Activated T-helper 1 cell treated with anti-CD3 and anti-CD28 coated beads, Interleukin-2, amount 50 U/mL, for 16 hours (primary cell): ENCODE results near the gene DDN.

ENCODE experiments used
- DNase-seq, 2 donors: peaks; one replicate each; pipeline ENCODE4 v3.0.0-alpha.2; 2020; ENCODE audit warnings: low read depth in 1 of 2, low spot score in 1 of 2

The DDN gene

GRCh38 chr12:49014547-49014946 is 15.4 kb upstream of the DDN start:
- DNase-seq: no peak

- no peak for DNase-seq
These were observed 14.3 kb upstream of the DDN start for GRCh38 chr12:49013428-49013827.

DNA sequence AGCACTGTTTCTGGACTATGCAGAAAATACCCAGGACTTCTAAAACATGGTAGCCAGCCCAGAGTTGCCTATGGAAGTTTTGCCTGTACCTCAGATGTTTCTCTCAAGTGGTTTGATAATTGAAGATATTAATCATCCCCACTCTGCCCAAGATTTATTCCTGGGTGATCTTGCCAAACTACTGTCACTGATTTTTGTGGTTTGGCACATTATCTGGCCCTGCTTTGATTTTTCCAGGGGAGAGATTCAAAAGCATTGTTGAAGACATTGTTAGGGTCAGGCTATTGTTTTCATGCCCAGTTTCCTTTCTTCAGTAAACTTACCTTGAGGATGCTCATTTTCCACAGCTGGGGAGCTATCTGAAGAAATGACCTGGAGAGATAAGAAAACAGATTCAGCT is 13.6 kb upstream of the DDN start:
- no peak for DNase-seq

DNA sequence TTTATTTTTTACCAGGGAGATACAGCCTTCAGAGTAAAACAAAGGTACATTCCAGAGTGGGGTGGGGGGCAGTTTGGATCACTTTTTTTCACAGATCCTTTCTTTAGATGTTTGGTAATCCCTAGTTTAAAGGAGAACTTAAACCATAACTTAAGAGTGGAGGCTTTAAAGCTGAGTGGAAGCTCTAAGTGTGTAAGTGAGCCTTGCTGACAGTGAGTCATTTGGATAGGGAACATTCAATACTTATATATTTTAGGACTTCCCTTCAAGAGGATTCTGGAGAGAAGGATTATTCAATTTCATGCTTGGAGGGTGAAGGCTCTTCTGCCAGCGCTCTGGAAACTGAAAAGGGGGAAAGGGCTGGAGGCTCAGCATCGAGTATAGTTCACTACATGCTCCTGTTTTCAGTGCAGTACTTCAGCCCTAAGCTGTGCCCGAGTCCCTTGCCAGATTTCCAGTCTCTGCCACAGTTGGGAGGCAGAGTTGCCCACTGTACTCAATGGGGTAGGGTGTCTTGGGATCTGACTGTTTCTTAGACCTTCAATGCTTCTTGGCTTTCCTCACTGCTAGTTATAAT is 11.0 kb upstream of the DDN start:
- DNase-seq: no peak

- DNase-seq: no peak
These were observed 9.8 kb upstream of the DDN start for GRCh38 chr12:49008943-49009342.

DNA sequence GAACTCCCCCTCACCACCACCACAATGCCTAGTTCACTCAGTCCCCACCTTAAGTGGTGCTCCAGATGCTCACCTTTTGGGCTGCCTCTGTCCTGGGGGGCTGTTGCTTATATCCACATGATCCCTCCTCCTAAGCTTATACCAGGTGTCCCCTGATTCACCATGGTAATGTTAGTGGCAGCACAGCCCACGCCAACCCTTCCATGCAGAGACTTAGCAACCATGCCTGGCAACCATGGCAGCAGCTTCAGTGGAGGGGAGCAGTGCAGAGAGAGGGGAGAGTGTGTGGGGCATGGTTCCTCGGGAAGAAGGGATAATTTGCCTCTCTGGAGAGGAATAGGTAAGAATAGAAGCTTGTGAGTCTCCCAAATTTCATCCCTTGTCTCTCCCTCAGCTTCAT is 1.2 kb upstream of the DDN start:
- no peak for DNase-seq

- no peak for DNase-seq
These were observed 450 bp downstream of the DDN start for GRCh38 chr12:48998497-48999353.

GRCh38 chr12:48997719-48998496 is 1.3 kb downstream of the DDN start:
- no peak for DNase-seq

GRCh38 chr12:48996794-48997718 is 2.1 kb downstream of the DDN start:
- DNase-seq: no peak

DNA sequence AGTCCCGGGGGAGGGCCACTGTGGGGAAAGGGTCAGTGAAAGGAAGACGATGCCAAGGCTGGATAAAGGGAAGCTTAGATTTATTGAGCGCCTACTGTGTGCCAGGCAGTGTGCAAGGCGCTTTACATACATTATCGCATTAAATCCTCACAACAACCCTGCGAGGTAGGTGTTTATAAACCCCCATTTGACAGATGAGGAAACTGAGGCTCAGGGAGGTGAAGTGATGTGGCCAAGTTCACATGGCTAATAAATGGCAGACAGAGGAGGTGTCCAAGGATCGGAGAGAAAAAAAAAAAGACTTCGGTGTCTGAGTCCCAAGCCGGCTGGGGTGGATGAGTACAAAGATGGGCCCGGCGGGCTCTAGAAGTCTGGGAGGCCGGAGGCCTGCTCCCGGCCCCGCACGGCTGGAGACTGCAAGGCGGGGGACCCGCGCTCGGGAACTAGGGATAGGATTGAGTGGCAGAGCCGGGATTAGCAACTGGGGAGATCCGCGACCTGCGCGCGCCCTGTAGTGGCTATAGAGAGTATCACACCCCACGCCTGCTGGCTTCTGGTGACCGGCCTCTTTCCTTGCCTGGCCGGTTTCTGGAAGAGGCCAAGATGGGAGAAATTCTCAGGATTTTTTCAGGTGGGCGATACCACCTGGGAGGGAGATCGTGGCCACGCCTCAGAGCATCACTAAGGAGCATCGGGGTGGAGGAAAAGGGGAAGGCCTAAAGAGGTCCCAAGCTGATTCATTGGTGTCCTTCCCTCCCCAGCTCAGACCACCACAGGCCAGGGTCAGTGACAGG is 3.9 kb downstream of the DDN start:
- DNase-seq: no peak

GRCh38 chr12:48994224-48995085 is 4.7 kb downstream of the DDN start:
- no peak for DNase-seq

DNA sequence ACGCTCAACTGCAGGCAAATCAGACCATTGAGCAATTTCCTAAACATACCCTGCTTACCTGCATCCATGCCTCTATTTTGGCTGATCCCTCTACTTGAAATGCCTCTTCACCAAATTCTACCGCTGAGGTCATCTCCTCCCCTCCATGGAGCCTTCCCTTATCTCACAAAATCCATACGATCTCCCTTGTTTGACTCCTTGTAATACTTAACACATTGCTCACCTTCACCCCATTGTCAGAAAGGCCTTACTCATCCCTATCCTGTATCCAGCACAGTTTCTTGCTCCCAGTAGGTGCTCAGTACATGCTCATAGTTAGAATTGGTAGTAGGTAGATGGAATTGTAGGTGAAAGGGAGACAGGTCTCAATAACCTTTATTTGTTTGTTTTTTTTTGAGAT is 5.4 kb downstream of the DDN start:
- no peak for DNase-seq

DNA sequence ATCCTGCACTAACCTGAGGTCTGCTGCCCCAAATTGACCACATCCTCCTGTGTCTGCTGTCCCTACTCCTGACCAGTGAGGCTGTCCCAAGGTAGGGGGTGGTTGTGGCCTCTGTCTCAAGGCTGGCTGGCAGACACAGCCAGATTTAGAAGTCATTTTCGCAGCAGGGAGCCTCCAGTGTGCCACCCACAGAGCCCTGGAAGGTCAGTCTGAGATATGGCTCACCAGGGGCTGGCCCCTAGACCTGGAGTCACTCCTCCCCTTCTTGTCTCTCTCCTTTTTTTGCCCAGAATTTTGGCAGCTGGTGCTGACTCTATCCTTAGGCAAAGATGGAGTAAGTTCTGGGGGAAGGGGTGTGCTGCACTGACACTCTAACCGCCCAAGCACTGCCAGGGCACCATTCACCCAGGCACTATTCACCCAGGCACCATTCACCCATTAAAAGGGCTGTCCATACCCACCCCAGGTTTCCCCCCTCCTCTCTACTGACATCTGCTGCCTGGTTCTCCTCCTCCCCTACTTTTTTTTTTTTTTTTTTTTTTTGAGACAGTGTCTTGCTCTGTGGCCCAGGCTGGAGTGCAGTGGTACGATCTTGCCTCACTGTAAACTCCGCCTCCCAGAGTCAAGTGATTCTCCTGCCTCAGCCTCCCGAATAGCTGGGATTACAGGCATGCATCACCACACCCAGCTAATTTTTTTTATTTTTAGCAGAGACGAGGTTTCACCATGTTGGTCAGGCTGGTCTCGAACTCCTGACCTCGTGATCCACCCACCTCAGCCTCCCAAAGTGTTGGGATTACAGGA is 7.7 kb downstream of the DDN start:
- DNase-seq: no peak

DNA sequence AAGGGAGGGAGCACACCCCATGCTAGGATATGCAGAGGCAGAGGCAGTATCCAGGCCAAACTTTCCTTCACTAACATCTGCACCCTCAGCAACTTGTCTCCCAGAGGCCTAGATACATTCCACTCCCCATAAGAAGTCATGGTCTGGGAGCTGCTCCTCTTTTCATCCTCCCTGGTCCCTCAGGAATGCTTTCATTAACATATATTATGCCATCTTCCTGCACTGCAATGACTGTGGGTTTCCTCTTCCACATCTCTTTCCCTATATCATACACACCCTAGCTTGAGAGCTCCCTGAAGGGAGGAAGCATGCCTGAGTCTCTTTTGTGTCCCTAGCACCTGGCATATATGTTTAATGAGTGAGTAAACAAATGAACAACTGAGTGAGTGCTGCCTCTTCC is 8.6 kb downstream of the DDN start:
- no peak for DNase-seq

- DNase-seq: peak; percentile 64 to 71
These were observed 11.0 kb downstream of the DDN start for GRCh38 chr12:48988030-48988649.

DNA sequence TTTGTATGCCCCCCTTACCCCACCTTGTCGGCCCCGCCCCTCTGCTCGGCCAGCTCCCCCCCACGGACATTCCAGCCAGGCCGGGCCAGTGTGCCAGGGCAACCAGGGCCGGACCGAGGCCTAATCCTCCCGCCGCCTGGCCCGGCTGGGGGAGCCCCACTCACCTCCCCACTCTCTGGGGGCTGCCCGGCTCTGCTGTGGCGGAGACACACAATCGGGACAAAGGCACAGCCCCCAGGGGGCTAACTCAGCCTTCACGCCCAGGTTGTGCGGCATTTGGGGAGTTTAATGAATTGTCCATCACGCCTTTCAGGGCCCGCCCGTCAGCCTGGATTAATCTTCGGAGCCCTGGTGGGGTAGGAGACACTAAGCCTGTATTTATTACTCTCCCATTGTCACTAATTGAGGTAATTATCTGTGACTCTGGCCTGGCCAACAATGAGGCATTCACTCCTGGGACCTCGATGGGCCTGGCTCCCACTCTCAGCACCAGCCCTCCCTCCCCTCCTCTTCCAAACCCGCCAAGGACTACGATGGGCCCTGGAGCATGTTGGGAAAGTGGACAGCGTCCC is 12.4 kb downstream of the DDN start:
- DNase-seq: no peak

- DNase-seq: no peak
These were observed 13.3 kb downstream of the DDN start for GRCh38 chr12:48985901-48986300.

DNA sequence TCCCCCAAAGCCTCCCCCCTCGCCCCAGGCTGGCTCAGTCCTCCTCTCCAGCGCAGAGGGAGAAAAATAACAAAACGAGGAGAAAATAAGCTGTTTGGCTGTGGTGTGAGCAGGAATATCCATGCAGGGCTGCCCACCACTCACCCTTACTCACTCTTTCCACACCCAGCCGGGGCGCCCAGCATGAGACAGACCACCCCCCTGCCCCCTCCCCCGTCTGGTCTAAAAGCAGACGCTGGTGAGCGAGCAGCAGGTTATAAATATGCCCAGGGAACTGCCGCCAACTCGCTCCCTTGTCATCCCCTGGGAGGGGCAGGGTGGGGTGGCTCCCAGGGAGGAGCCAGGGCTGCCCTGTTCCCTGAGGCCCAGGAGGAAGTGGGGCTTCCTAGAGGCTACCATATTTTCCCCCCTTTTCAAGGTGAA is 13.7 kb downstream of the DDN start:
- no peak for DNase-seq
